ENCODE results near the gene FCRLB. TPM values are rescaled to one million over a fixed set of nuclear protein-coding genes. Genes with fewer than 3 reads are reported as not detected.

FCRLB gene
- total RNA-seq, 1 experiment from 2014 or later = 0.41 TPM

DNA sequence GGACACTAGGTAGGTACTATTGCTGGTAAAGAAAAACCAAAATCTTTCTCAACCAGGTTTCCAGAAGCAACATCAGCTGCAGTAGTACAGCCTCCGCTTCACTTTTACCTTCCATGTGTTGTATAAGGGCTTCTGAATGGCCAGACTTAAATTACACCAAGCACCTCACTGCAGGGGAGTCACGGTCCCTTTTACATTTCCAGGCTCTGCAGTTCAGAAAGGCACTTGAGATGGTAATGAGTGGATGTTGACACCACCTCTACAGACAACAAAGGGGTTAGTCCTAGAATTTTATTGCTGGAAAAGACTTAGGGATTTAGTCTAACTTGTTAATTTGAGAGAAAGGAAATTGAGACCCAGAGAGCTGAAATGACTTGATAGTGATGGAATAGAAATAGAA is 16.3 kb downstream of the FCRLB start:
- Histone ChIP-seq H3K36me3 (ENCODE audit: control insufficient read depth, insufficient read depth, low read length) (no peaks in the 10 kb centered on the region), H3K4me3 (ENCODE audit: low read depth in 2 of 2, low read length in 2 of 2) (no peak overlapping the region), H3K27ac (ENCODE audit: low read length) (no peak overlapping the region), H3K4me1 (ENCODE audit: control insufficient read depth, insufficient read depth, low read length) (no peaks in the 10 kb centered on the region), H3K27me3 (ENCODE audit: control insufficient read depth, insufficient read depth, low read length) (no peaks in the 10 kb centered on the region), H3K9me3 (ENCODE audit: control insufficient read depth, insufficient read depth, low read depth, low read length) (no peaks in the 10 kb centered on the region)
- ATAC-seq = no peak
- BruUV-seq (replicated peaks) = no TSS peak
- no peak for TF ChIP-seq CTCF (IDR thresholded peaks at IDR 0.05)
- TF ChIP-seq, protein P1, sequence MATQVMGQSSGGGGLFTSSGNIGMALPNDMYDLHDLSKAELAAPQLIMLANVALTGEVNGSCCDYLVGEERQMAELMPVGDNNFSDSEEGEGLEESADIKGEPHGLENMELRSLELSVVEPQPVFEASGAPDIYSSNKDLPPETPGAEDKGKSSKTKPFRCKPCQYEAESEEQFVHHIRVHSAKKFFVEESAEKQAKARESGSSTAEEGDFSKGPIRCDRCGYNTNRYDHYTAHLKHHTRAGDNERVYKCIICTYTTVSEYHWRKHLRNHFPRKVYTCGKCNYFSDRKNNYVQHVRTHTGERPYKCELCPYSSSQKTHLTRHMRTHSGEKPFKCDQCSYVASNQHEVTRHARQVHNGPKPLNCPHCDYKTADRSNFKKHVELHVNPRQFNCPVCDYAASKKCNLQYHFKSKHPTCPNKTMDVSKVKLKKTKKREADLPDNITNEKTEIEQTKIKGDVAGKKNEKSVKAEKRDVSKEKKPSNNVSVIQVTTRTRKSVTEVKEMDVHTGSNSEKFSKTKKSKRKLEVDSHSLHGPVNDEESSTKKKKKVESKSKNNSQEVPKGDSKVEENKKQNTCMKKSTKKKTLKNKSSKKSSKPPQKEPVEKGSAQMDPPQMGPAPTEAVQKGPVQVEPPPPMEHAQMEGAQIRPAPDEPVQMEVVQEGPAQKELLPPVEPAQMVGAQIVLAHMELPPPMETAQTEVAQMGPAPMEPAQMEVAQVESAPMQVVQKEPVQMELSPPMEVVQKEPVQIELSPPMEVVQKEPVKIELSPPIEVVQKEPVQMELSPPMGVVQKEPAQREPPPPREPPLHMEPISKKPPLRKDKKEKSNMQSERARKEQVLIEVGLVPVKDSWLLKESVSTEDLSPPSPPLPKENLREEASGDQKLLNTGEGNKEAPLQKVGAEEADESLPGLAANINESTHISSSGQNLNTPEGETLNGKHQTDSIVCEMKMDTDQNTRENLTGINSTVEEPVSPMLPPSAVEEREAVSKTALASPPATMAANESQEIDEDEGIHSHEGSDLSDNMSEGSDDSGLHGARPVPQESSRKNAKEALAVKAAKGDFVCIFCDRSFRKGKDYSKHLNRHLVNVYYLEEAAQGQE (IDR thresholded peaks at IDR 0.05; ENCODE audit: insufficient read depth in 1 of 2, low read depth in 2 of 2, low read length in 1 of 2) = no peak
- TF ChIP-seq TCF7L2 (IDR thresholded peaks at IDR 0.05; ENCODE audit: low read depth, low read length) = no peak
- TF ChIP-seq POLR2AphosphoS5 (IDR thresholded peaks at IDR 0.05; ENCODE audit: low read depth, low read length) = no peak
- no peak for TF ChIP-seq SIN3A (IDR thresholded peaks at IDR 0.05; ENCODE audit: borderline replicate concordance, insufficient read depth, low read depth, low read length)
- POLR2A ChIA-PET = no interaction called here
- intact Hi-C loops (cut with micrococcal nuclease; ENCODE audit: unreplicated experiment) (loop anchor here (10.0 kb wide), 1 partner anchor 173 kb away; no protein-coding TSS in a partner anchor), in situ Hi-C loops (cut with HindIII; ENCODE audit: low pct_unique_long_range_greater_than_20kb, low sequenced_read_pairs) (loop anchor here (25.0 kb wide), 1 partner anchor 200 kb away; the partner anchor contains the start of gene FCGR3A)
- CTCF ChIA-PET = interaction anchor here (0.7 to 2.3 kb wide), 2 partner anchors 11 to 522 kb away, joined by 4 to 9 read pairs; no protein-coding TSS in a partner anchor
- DNase-seq (ENCODE audit: low read depth, low spot score) = no peak

DNA sequence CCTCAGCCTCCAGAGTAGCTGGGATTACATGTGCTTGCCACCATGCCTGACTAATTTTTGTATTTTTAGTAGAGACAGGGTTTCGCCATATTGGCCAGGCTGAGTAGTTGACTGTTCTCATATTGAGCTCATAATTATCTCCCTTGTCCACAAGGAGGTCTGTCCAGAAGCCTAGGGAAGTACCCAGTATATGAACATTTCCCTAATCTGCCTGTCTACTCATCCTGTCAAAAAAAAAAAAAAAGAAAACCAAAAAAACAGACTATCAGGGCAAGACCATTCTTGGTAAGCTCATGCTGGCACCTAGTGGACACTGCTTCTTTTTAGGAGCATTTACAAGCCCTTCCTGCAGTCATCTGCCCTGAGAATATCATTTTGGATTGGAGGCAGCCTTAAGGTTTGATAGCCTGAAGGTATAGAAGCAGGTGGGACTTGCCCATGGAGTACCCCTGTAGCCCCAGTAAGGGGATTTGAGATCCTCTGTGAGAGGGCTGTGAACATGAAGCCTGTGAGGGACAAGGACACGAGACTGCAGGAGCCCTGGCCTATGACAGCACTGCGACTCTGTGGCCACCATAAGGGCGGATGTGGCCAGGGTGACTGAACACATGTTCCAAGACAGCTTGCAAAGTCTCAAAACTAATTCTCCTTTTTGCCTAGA is 17.4 kb downstream of the FCRLB start:
- intact Hi-C loops (cut with micrococcal nuclease; ENCODE audit: unreplicated experiment) (loop anchor here (10.0 kb wide), 1 partner anchor 174 kb away; no protein-coding TSS in a partner anchor), in situ Hi-C loops (cut with HindIII; ENCODE audit: low pct_unique_long_range_greater_than_20kb, low sequenced_read_pairs) (loop anchor here (25.0 kb wide), 1 partner anchor 201 kb away; the partner anchor contains the start of gene FCGR3A)
- POLR2A ChIA-PET = interaction anchor here (0.6 kb wide), 1 partner anchor 832 kb away, joined by 3 read pairs; no protein-coding TSS in a partner anchor
- Histone ChIP-seq H3K4me3 (ENCODE audit: low read depth in 2 of 2, low read length in 2 of 2) (no peak overlapping the region), H3K9me3 (ENCODE audit: control insufficient read depth, insufficient read depth, low read depth, low read length) (no peaks in the 10 kb centered on the region), H3K27me3 (ENCODE audit: control insufficient read depth, insufficient read depth, low read length) (no peaks in the 10 kb centered on the region), H3K4me1 (ENCODE audit: control insufficient read depth, insufficient read depth, low read length) (no peaks in the 10 kb centered on the region), H3K27ac (ENCODE audit: low read length) (no peak overlapping the region), H3K36me3 (ENCODE audit: control insufficient read depth, insufficient read depth, low read length) (no peaks in the 10 kb centered on the region)
- TF ChIP-seq POLR2AphosphoS5 (IDR thresholded peaks at IDR 0.05; ENCODE audit: low read depth, low read length) (no peak), CTCF (IDR thresholded peaks at IDR 0.05) (peak; percentile 77), TCF7L2 (IDR thresholded peaks at IDR 0.05; ENCODE audit: low read depth, low read length) (no peak), SIN3A (IDR thresholded peaks at IDR 0.05; ENCODE audit: borderline replicate concordance, insufficient read depth, low read depth, low read length) (no peak)
- TF ChIP-seq, protein P1 (IDR thresholded peaks at IDR 0.05; ENCODE audit: insufficient read depth in 1 of 2, low read depth in 2 of 2, low read length in 1 of 2) = no peak
- BruUV-seq (replicated peaks) = no TSS peak
- DNase-seq (ENCODE audit: low read depth, low spot score) (no peak), ATAC-seq (peak; percentile 81)
- CTCF ChIA-PET = interaction anchor here (0.7 to 2.3 kb wide), 4 partner anchors 8 to 568 kb away, joined by 5 to 9 read pairs (median 6); partner anchors contain the start of gene DUSP12

Measured in Panc1 (cell line).